Spinal cord (tissue), 10 donors: ENCODE data around the gene ARL15. TPM values are rescaled to one million over a fixed set of nuclear protein-coding genes. Genes with fewer than 3 reads are reported as not detected.
A peak's percentile ranks its signal among the peaks of the same experiment; 100 is the strongest.

Experiments
- DNase-seq, 6 donors: peaks; one replicate each; pipeline versions ENCODE4 v3.0.0 to v3.0.0-alpha.2; 2013 to 2015; ENCODE audit warnings: low spot score in 6 of 6, low read depth in 4 of 6
- H3K27ac ChIP-seq: one replicate; pipeline ENCODE4 v1.5.1; 2013; ENCODE audit warnings: low read depth, low read length, control low read depth
- H3K27me3 ChIP-seq: one replicate; pipeline ENCODE4 v1.6.1; 2013; ENCODE audit warnings: low read length; ENCODE audit not compliant: control insufficient read depth, insufficient read depth
- H3K36me3 ChIP-seq: one replicate; pipeline ENCODE4 v1.6.1; 2013; ENCODE audit warnings: low read length; ENCODE audit not compliant: control insufficient read depth, insufficient read depth
- H3K4me1 ChIP-seq: one replicate; pipeline ENCODE4 v1.6.1; 2013; ENCODE audit warnings: low read length; ENCODE audit not compliant: control insufficient read depth, insufficient read depth
- H3K4me3 ChIP-seq: one replicate; pipeline ENCODE4 v1.5.1; 2013; ENCODE audit warnings: low read depth, low read length, control low read depth
- H3K9me3 ChIP-seq: one replicate; pipeline ENCODE4 v1.6.1; 2013; ENCODE audit warnings: low read length; ENCODE audit not compliant: control insufficient read depth, insufficient read depth
- WGBS: methylation state at CpG from one replicate; pipeline ENCODE4 v1.1.5; 2013; ENCODE audit warnings: missing lambda C conversion rate; ENCODE audit not compliant: insufficient coverage; 5-methylcytosine and 5-hydroxymethylcytosine counted together
- polyA plus RNA-seq, 2 donors: library from polyadenylated mRNA; unstranded; fragments of 120-200 nt; gene quantifications; one replicate each; pipeline ENCODE4 v1.2.1, GENCODE V29; 2013; ENCODE audit not compliant: insufficient read length in 2 of 2
- total RNA-seq, 2 donors: library from RNA; depleted of rRNA in 1 of 2; stranded (reverse); fragments of 120-200 nt in 1 of 2; fragments of >200 nt in 1 of 2; gene quantifications; one replicate each; pipeline versions ENCODE4 v1.2.3 to v1.2.4, GENCODE V29; 2013 to 2014
- donor health status: healthy.

The ARL15 gene
- total and polyA plus RNA-seq, 4 donors = 24.7 to 67.6 (median 36.4) TPM

- H3K9me3 ChIP-seq = no peaks in the 10 kb centered on the region
- H3K27ac ChIP-seq = no peak overlapping the region
- no peaks in the 10 kb centered on the region for H3K27me3 ChIP-seq
- DNase-seq = no peak
- no peak overlapping the region for H3K4me3 ChIP-seq
- WGBS = 88% methylated on average over 1 of the region's 2 CpGs
- H3K4me1 ChIP-seq = no peaks in the 10 kb centered on the region
- H3K36me3 ChIP-seq = no peaks in the 10 kb centered on the region
Measured at GRCh38 chr5:54093861-54094260, 216.5 kb downstream of the ARL15 start.

DNA sequence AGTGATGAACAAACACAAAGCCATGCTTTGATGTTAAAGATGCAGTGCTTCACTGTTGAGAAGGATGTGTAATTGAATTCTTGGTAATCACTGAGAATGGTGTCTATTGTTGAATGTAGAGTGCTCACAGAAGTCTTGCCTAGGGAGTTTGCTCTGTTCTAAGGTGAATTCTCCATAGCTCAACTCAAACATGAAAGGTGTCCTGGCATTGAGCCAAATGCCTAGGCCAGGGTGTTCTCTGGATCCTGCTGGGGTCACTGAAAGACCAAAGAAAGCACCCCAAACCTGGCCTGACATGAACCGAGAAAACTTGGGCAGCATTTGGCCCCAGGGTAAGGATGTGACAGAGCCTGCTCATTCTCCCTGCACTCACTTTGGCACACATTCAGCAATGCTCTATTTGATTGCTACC lies 217.3 kb downstream of the ARL15 start:
- WGBS = no CpG with 5 or more reads among the region's 1 CpG
- no peak for DNase-seq

DNA sequence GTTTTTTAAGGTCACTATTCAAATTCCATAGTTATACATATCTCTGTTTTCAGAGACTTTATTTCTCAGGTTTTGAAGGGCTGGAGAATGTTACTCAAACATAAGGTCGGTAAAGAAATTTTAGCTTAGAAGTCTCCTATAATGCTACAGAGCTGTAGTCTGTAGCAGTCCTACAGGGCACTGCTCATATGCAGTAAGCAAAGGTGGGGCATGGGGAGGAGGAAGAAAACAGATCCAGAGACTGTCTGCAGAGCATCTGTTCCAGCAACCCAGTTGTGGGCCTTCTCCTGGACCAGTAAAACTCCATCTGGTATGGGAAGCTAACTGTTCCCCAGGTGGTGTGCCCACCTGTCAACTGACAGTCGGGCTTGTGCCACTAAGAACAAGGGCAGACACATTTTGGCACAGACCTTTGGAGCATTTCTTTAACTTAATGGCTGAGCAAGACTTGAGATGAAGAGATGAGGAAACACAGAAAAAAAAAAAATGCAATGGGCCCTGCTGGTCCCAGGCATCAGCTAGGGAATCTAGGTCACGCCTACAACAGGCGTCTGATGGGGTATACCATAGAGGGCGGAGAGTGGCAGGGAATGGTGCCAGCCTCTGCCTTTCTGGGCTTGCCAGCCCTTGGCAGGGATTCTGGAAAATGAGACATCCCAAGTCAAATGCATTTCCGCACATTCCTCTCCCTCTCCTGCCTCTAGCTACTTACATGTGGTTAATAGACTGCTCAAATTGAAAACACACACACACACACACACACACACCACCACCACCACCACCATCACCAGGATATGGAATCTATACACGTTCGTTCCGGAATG lies 218.9 kb downstream of the ARL15 start:
- peak in 1 of 6 donors; percentile 36 for DNase-seq
- no peaks in the 10 kb centered on the region for H3K9me3 ChIP-seq
- WGBS = 86% methylated on average over 6 of the region's 9 CpGs
- no peak overlapping the region for H3K4me3 ChIP-seq
- H3K36me3 ChIP-seq = no peaks in the 10 kb centered on the region
- H3K27me3 ChIP-seq = no peaks in the 10 kb centered on the region
- no peaks in the 10 kb centered on the region for H3K4me1 ChIP-seq
- H3K27ac ChIP-seq = no peak overlapping the region

More for the DNA sequence above, 217.3 kb downstream of the ARL15 start:
- H3K27ac ChIP-seq = no peak overlapping the region
- no peaks in the 10 kb centered on the region for H3K36me3 ChIP-seq
- no peaks in the 10 kb centered on the region for H3K9me3 ChIP-seq
- no peaks in the 10 kb centered on the region for H3K4me1 ChIP-seq
- no peak overlapping the region for H3K4me3 ChIP-seq
- no peaks in the 10 kb centered on the region for H3K27me3 ChIP-seq

- Histone ChIP-seq H3K27ac (no peak overlapping the region), H3K36me3 (no peaks in the 10 kb centered on the region), H3K9me3 (no peaks in the 10 kb centered on the region), H3K27me3 (no peaks in the 10 kb centered on the region), H3K4me3 (no peak overlapping the region), H3K4me1 (no peaks in the 10 kb centered on the region)
- no CpG with 5 or more reads among the region's 1 CpG for WGBS
- DNase-seq = no peak
Measured at GRCh38 chr5:54090495-54091120, 219.8 kb downstream of the ARL15 start.

GRCh38 chr5:54088081-54088480 lies 222.3 kb downstream of the ARL15 start:
- Histone ChIP-seq H3K9me3 (no peaks in the 10 kb centered on the region), H3K27ac (no peak overlapping the region), H3K27me3 (no peaks in the 10 kb centered on the region), H3K36me3 (no peaks in the 10 kb centered on the region), H3K4me1 (no peaks in the 10 kb centered on the region), H3K4me3 (no peak overlapping the region)
- WGBS = no CpG with 5 or more reads among the region's 2 CpGs
- DNase-seq = no peak

GRCh38 chr5:54087436-54087835 lies 222.9 kb downstream of the ARL15 start:
- no CpG with 5 or more reads among the region's 2 CpGs for WGBS
- no peak overlapping the region for H3K27ac ChIP-seq
- H3K4me1 ChIP-seq = no peaks in the 10 kb centered on the region
- DNase-seq = no peak
- no peak overlapping the region for H3K4me3 ChIP-seq
- H3K36me3 ChIP-seq = no peaks in the 10 kb centered on the region
- H3K9me3 ChIP-seq = no peaks in the 10 kb centered on the region
- no peaks in the 10 kb centered on the region for H3K27me3 ChIP-seq

DNA sequence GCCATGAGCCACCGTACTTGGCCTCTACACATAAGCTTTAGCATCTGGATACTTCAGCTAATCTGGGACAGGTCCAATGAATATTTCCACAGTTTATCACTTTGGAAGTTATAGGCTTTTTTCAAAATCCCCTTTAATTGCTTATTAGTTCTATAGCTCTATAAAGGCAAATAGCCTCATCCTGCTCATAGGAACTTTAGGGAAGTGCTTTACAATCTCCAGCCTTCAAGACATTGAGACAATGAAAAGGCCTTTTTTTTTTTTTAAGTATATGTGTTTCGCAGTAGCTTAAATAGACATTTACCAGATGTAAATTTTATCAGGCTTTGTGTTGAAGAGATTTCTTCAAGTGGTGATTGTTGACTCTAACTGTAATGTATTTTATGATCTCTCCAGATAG lies 224.2 kb downstream of the ARL15 start:
- DNase-seq = no peak
- H3K27ac ChIP-seq = no peak overlapping the region
- no peak overlapping the region for H3K4me3 ChIP-seq
- H3K9me3 ChIP-seq = no peaks in the 10 kb centered on the region
- H3K36me3 ChIP-seq = no peaks in the 10 kb centered on the region
- no CpG with 5 or more reads among the region's 2 CpGs for WGBS
- no peaks in the 10 kb centered on the region for H3K27me3 ChIP-seq
- H3K4me1 ChIP-seq = no peaks in the 10 kb centered on the region

DNA sequence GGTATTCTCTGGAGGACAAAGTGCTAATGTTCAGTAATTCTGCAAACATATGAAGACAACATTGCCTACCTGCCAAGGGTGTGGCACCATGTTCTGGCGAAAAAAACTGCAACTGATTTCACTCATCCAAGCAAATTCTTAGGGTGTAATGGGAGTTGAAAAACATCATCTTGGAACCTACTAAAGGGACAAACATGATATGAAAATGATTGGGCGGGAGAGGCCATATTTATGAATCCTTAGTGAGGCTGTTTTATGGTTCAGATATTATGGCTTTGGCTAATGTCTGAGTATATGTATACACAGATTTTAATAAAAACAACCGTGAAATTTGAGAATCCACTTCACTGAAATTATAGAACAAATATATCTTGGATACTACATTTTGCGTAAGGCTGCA lies 225.7 kb downstream of the ARL15 start:
- H3K27me3 ChIP-seq = no peaks in the 10 kb centered on the region
- H3K27ac ChIP-seq = no peak overlapping the region
- DNase-seq = no peak
- H3K9me3 ChIP-seq = no peaks in the 10 kb centered on the region
- H3K4me3 ChIP-seq = no peak overlapping the region
- H3K36me3 ChIP-seq = no peaks in the 10 kb centered on the region
- WGBS = no CpG with 5 or more reads among the region's 4 CpGs
- H3K4me1 ChIP-seq = no peaks in the 10 kb centered on the region

DNA sequence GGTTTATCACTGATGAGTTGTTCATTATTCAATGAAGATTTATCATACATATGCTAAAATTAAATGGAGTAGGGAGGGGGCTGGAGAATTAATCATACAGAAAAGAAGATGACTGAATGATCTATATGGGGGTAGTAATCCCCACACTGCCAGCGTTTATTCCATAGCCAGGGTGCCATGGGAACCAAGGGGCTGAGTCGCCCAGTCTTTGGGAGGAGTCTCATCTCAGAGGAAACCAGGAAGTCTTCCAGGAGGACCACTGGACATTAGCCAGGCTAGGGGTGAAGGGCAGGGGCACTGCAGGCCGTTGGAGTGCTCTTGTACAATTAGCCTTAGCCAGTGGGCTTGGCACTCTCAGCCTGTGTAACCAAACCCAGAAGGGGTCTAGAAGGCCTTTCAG lies 226.5 kb downstream of the ARL15 start:
- H3K27me3 ChIP-seq = no peaks in the 10 kb centered on the region
- H3K36me3 ChIP-seq = no peaks in the 10 kb centered on the region
- H3K4me3 ChIP-seq = no peak overlapping the region
- no peak for DNase-seq
- WGBS = 74% methylated on average over 3 of the region's 3 CpGs
- H3K27ac ChIP-seq = no peak overlapping the region
- no peaks in the 10 kb centered on the region for H3K4me1 ChIP-seq
- H3K9me3 ChIP-seq = no peaks in the 10 kb centered on the region

DNA sequence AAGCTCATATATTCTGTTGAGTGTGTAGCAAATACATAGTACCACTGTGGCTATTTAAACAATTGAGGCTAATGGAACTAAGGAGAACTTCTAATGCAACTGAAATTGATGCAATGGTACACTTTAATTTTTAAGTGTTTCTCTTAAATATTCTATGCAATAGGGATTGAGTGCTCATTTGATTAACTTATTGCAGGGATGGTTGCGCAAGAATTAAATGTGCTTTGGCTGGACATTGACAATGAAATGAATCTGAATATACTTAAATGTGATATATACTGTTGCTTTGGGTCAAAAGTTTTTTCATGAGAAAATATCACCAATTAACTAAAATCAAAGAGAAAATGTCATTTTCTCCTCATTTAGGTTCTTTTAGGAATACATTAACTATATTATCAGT lies 227.1 kb downstream of the ARL15 start:
- Histone ChIP-seq H3K27me3 (no peaks in the 10 kb centered on the region), H3K4me3 (no peak overlapping the region), H3K9me3 (no peaks in the 10 kb centered on the region), H3K36me3 (no peaks in the 10 kb centered on the region), H3K4me1 (no peaks in the 10 kb centered on the region), H3K27ac (no peak overlapping the region)
- no peak for DNase-seq
- WGBS = no CpG with 5 or more reads among the region's 1 CpG
